Cardiac muscle cell (in vitro differentiated cells and primary cell): Measurements from ENCODE around the gene GTF3C2. TPM values are rescaled to one million over a fixed set of nuclear protein-coding genes. Genes with fewer than 3 reads are reported as not detected.

ENCODE experiments used
- DNase-seq, 2 donors: peaks; one replicate each; pipeline versions ENCODE4 v3.0.0 to v3.0.0-alpha.2; 2010 to 2017; ENCODE audit warnings: low read depth in 1 of 2, low spot score in 1 of 2
- H3K27ac ChIP-seq: fragments of 200-600 bp; sonication (generic); 2 replicates; pipeline ENCODE4 v1.5.1; 2016
- H3K27me3 ChIP-seq: fragments of 200-600 bp; sonication (generic); 2 replicates; pipeline ENCODE4 v1.6.0; 2016; ENCODE audit warnings: control low read depth
- H3K36me3 ChIP-seq: fragments of 200-600 bp; sonication (generic); 2 replicates; pipeline ENCODE4 v1.5.1; 2016; ENCODE audit warnings: control low read depth
- H3K4me1 ChIP-seq: fragments of 200-600 bp; sonication (generic); 2 replicates; pipeline ENCODE4 v1.8.1; 2017; ENCODE audit warnings: low read depth, mild to moderate bottlenecking, mixed run types
- H3K4me3 ChIP-seq: fragments of 200-600 bp; sonication (generic); 2 replicates; pipeline ENCODE4 v1.5.1; 2016; ENCODE audit warnings: mild to moderate bottlenecking
- H3K9me3 ChIP-seq: fragments of 200-600 bp; sonication (generic); 2 replicates; pipeline ENCODE4 v1.5.1; 2017; ENCODE audit warnings: low read depth, mild to moderate bottlenecking, control low read depth
- CTCF ChIP-seq: IDR thresholded peaks from 2 replicates; pipeline ENCODE4 v1.5.1; 2012; ENCODE audit warnings: low read depth, mild to moderate bottlenecking, low read length
- polyA plus RNA-seq: library from polyadenylated mRNA; unstranded; fragments of >200 nt; fragmentation: Nextera tagmentation; extraction: Ambion mirVana; gene quantifications from 2 replicates; pipeline ENCODE4 v1.2.1, GENCODE V29; 2016
- total RNA-seq: library from RNA; depleted of rRNA; stranded (reverse); fragments of >200 nt; gene quantifications from 2 replicates; pipeline ENCODE4 v1.2.3, GENCODE V29; 2016

Gene GTF3C2
- total and polyA plus RNA-seq, 2 experiments from 2014 or later: 38.2 to 47.7 TPM

GRCh38 chr2:27298391-27299080, 58.0 kb downstream of the GTF3C2 start:
- Histone ChIP-seq H3K27ac (no peak overlapping the region), H3K4me1 (peaks cover 1% of the 10 kb centered on the region), H3K4me3 (no peak overlapping the region), H3K27me3 (no peaks in the 10 kb centered on the region), H3K9me3 (no peaks in the 10 kb centered on the region), H3K36me3 (peaks cover 2% of the 10 kb centered on the region)
- DNase-seq: peak in 1 of 2 donors; percentile 59
- TF ChIP-seq CTCF: peak; percentile 8

DNA sequence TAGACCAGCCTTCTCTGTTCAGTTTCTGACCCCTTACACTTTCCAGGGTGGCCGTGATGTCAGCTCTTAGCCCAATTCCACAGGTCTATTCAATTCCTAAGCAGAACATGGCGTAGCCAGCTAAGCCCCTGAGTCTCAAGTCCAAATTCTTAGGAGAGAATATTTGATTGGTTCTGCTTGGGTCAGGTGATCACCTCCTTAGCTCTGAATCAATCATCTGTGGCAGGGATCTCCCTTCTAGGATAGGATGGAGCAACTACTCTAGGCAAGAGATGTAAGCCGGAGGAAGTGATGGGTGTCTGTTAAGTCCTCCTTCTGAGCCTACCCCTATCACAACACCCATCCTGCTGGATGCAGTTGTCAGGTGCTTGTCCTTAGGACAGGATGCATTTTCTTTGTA, 59.4 kb downstream of the GTF3C2 start:
- H3K27me3 ChIP-seq: no peaks in the 10 kb centered on the region
- no peak overlapping the region for H3K27ac ChIP-seq
- peaks cover 12% of the 10 kb centered on the region for H3K4me1 ChIP-seq
- peaks cover 2% of the 10 kb centered on the region for H3K36me3 ChIP-seq
- H3K9me3 ChIP-seq: no peaks in the 10 kb centered on the region
- H3K4me3 ChIP-seq: no peak overlapping the region
- DNase-seq: no peak
- TF ChIP-seq CTCF: no peak

DNA sequence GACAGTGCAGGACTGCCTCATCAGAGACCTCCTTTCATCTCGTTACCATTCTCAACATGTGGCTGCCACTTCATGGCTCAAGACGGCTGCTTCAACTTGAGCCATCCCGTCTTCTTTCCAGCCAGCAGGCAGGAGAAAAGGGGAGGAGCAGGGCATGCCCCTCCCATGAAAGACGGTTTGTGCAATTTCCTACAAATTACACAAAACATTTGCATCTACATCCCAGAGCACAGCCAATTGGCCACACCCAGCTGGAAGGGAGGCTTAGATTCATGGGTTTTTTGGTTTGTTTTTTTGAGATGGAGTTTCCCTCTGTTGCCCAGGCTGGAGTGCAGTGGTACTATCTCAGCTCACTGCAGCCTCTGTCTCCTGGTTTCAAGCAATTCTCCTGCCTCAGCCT, 60.1 kb downstream of the GTF3C2 start:
- TF ChIP-seq CTCF: no peak
- H3K36me3 ChIP-seq: peaks cover 2% of the 10 kb centered on the region
- H3K4me3 ChIP-seq: no peak overlapping the region
- no peaks in the 10 kb centered on the region for H3K9me3 ChIP-seq
- H3K4me1 ChIP-seq: peaks cover 18% of the 10 kb centered on the region
- no peaks in the 10 kb centered on the region for H3K27me3 ChIP-seq
- H3K27ac ChIP-seq: no peak overlapping the region
- no peak for DNase-seq

DNA sequence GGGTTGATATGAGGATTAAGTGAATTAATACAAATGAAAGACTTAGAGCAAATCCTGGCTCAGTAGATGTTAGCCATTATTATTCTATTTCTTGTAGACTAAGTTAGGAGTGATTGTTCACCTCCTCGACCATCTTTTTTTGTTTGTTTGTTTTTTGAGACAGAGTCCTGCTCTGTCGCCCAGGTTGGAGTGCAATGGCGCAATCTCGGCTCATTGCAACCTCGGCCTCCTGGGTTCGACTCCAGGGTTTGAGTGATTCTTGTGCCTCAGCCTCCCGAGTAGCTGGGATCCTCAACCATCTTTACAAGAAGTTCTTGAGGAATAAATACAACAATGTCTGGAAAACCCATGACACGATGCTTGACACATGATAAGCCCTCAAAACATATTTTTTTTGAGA, 61.6 kb downstream of the GTF3C2 start:
- Histone ChIP-seq H3K4me1 (peaks cover 21% of the 10 kb centered on the region), H3K27ac (no peak overlapping the region), H3K4me3 (no peak overlapping the region), H3K36me3 (no peaks in the 10 kb centered on the region), H3K9me3 (no peaks in the 10 kb centered on the region), H3K27me3 (no peaks in the 10 kb centered on the region)
- no peak for DNase-seq
- no peak for TF ChIP-seq CTCF

DNA sequence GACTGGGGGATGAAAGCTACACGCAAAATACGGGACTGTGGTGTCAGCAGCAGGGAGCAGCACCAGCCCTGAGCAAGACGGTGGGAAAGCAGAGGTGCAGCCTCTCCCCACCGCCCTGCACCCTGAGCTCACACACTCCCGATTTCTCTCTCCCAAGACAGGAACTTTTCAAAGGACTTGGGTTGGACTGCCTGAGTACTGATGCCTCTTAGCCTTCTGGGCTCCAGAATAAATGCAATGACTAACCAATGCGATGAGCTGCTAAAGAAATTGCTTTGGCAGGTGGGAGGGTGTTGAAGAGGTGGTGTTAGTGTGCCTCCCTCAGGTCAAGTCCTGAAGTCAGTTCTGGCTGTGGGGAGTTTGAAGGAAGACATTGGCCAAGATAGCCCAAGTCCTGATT, 64.7 kb downstream of the GTF3C2 start:
- H3K4me1 ChIP-seq: peaks cover 22% of the 10 kb centered on the region
- TF ChIP-seq CTCF: no peak
- no peaks in the 10 kb centered on the region for H3K36me3 ChIP-seq
- DNase-seq: peak in 1 of 2 donors; percentile 51
- no peak overlapping the region for H3K4me3 ChIP-seq
- H3K27ac ChIP-seq: peak overlapping the region; percentile 59
- H3K9me3 ChIP-seq: no peaks in the 10 kb centered on the region
- H3K27me3 ChIP-seq: no peaks in the 10 kb centered on the region

- Histone ChIP-seq H3K9me3 (no peaks in the 10 kb centered on the region), H3K27me3 (no peaks in the 10 kb centered on the region), H3K27ac (peak overlapping the region; percentile 59), H3K4me1 (peaks cover 32% of the 10 kb centered on the region), H3K36me3 (no peaks in the 10 kb centered on the region), H3K4me3 (no peak overlapping the region)
- DNase-seq: no peak
- TF ChIP-seq CTCF: no peak
Measured at GRCh38 chr2:27290549-27290948, 66.0 kb downstream of the GTF3C2 start.
